ENCODE measurements around the gene ATRX.
"Not testable (repeated sequence)": the region's sequence is repeated elsewhere in the genome, so short reads cannot be mapped to it uniquely, and the experiment has no call there.

Gene ATRX, protein sequence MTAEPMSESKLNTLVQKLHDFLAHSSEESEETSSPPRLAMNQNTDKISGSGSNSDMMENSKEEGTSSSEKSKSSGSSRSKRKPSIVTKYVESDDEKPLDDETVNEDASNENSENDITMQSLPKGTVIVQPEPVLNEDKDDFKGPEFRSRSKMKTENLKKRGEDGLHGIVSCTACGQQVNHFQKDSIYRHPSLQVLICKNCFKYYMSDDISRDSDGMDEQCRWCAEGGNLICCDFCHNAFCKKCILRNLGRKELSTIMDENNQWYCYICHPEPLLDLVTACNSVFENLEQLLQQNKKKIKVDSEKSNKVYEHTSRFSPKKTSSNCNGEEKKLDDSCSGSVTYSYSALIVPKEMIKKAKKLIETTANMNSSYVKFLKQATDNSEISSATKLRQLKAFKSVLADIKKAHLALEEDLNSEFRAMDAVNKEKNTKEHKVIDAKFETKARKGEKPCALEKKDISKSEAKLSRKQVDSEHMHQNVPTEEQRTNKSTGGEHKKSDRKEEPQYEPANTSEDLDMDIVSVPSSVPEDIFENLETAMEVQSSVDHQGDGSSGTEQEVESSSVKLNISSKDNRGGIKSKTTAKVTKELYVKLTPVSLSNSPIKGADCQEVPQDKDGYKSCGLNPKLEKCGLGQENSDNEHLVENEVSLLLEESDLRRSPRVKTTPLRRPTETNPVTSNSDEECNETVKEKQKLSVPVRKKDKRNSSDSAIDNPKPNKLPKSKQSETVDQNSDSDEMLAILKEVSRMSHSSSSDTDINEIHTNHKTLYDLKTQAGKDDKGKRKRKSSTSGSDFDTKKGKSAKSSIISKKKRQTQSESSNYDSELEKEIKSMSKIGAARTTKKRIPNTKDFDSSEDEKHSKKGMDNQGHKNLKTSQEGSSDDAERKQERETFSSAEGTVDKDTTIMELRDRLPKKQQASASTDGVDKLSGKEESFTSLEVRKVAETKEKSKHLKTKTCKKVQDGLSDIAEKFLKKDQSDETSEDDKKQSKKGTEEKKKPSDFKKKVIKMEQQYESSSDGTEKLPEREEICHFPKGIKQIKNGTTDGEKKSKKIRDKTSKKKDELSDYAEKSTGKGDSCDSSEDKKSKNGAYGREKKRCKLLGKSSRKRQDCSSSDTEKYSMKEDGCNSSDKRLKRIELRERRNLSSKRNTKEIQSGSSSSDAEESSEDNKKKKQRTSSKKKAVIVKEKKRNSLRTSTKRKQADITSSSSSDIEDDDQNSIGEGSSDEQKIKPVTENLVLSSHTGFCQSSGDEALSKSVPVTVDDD (N-terminal part only)

DNA sequence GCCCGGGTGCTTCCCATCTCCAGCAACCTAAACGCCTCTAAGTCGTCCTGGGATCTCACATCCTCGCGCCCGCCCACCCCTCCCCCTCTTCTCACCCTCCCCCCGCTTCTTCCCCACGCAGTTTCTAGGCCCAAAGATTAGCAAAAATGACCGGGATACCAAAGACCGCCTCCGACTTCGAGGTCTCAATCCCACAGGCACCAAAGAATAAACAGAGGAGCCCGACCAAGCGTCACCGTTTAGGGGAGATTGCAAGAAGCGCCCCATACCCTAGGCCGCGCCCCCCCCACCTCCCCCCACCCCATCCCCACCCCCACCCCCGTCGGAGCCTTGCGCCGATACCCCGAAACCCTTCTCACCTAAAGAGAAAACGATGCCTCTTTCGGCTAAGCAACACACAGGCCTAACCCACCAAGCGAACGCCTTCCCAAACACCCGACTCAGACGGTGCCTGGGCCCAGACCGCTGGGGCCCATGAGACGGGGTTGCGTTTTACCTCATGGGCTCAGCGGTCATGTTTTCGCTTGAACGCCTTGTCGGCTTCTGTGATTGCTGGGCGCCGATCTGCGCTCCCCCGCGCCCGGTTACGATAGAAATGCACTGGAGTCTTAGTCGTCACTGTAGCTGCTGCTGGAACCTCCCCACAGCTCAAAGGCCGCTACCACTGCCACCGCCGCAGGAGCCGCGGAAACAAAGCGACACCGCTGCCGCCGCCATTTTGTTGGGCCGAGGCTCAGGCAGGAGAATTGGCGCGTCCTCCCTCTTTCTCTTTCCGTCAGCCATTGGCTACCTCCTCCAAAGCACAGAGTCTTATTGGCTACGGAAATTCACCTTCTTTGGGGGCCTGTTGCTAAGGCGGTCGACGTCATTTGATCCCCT, at the start of gene ATRX:
Gene ATRX, minus strand, starts transcription at position 731 of the 879 bp plus-strand sequence. Its CDS starts 215 bp downstream, at position 516.
- H3K4me3 ChIP-seq: peak within 1 kb of the TSS; percentile 39 to 57 (median 51)

DNA sequence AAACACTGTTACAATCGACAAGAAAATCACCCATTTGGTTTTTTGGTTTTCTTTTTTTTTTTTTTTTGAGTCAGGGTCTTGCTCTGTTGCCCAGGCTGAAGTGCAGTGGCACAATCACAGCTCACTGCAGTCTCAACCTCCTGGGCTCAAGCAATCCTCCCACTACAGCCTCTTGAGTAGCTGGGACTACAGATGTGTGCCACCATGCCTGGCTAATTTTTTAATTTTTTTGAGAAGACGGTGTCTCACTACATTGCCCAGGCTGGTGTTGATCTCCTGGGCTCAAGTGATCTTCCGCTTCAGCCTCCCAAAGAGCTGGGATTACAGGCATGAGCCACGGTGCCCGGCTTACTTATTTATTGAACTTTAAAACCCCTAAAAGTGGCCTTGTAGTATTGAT, 45.5 kb upstream of the ATRX start:
- not testable (repeated sequence) for H3K27ac ChIP-seq, H3K4me3 ChIP-seq

More for the DNA sequence above, at the start of gene ATRX:
- peak within 1 kb of the TSS in 20 of 21 experiments; percentile 82 to 94 (median 90) for H3K27ac ChIP-seq

DNA sequence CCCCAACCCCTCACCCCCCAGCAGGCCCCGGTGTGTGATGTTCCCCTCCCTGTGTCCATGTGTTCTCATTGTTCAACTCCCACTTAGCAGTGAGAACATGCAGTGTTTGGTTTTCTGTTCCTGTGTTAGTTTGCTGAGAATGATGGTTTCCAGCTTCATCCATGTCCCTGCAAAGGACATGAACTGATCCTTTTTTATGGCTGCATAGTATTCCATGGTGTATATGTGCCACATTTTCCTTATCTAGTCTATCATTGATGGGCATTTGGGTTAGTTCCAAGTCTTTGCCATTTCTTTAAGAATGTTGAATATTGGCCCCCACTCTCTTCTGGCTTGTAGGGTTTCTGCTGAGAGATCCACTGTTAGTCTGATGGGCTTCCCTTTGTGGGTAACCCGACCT, 36.0 kb upstream of the ATRX start:
- not testable (repeated sequence) for H3K27ac ChIP-seq, H3K4me3 ChIP-seq

DNA sequence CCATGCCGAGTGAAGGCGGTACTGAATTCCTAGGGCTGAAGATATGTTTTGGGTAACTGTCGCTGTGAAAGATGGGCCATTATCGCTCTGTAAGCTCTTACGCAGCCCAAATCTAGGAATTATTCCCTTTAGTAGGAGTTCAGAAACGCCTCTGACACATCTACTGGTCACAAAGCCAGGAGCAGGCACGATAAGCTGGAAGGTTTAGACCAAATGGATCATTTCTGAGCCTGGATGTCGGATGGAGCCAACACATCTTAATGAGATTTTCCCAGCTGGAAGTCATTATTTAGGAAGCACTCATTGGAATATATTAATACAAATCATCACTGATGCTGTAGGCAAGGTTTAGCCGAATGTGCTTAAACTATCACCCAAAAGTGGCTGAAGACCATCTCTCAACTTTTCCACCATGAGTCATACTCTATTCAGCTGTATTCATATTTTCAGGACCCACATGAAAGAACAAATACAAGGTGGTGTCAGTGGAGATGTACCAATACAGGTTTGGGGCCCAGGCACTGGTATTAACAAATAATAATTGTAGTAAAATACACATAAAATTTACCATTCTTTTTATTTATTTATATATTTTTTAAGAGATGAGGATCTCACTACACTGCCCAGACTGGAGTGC, 34.2 kb upstream of the ATRX start:
- H3K4me3 ChIP-seq: no peak overlapping the region
- no peak overlapping the region for H3K27ac ChIP-seq

DNA sequence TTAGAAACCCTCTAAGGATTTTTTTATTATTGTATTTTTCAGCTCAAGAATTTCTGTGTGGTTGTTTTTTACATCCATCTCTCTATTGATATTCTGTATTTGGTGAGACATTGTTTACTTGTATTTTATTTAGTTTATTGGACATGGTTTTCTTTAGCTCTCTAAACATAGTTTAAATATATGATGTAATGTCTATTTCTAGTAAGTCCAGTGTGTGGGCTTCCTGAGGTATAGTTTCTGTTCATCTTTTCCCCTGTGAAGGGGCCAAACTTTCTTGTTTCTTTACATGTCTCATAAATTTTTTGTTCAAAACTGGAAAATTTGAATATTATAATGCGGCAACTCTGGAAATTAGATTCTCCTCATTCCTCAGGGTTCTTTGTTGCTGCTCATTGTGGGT, 28.2 kb upstream of the ATRX start:
- Histone ChIP-seq H3K4me3 (no peak overlapping the region), H3K27ac (no peak overlapping the region)

DNA sequence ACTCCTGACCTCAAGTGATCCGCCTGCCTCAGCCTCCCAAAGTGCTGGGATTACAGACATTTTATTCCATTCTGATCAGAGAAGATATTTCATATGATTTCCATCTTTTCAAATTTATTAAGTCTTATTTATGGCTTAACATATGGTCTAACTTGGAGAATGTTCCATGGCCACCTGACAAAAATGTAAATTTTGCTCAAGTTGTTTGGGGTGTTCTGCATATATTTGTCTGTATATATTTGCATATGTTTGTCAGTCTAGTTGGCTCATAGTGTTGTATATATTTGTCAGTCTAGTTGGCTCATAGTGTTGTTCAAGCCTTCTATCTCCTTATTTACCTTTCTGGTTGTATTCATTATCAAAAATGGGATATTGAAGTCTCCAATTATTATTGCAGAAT, 16.2 kb upstream of the ATRX start:
- Histone ChIP-seq H3K27ac (no peak overlapping the region), H3K4me3 (no peak overlapping the region)

DNA sequence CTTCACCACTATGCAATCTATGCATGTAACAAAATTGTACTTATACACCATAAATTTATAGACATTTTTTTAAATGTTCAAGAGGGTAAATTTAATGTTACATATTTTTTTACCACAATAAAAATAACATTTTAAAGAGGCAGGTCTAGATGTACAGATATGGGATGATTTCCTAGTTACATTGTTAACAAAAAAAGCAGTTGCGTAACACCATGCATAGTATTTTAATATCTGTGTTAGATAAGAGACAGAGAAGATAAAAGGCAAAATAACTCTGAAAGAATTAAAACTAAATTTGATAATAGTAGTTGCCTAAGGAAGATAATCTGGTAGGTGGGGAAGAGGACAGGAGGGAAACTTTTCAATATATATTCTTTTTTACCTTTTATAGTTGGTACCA, 9.1 kb upstream of the ATRX start:
- Histone ChIP-seq H3K4me3 (no peak overlapping the region), H3K27ac (no peak overlapping the region)

DNA sequence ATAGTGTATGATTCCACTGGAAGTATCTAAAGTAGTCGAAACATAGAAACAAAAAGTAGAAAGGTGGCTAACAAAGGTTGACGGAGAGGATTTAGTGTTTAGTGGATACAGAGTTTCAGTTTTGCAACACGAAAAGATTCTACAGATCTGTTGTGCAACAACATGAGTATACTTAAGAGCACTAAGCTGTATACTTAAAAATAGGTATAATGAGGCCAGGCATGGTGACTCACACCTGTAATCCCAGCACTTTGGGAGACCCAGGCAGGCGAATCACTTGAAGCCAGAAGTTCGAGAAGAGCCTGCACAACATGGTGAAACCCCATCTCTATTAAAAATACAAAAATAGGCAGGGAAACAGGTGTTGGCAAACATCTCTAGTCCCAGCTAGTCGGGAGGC, 7.9 kb upstream of the ATRX start:
- no peak overlapping the region for H3K4me3 ChIP-seq
- no peak overlapping the region for H3K27ac ChIP-seq

DNA sequence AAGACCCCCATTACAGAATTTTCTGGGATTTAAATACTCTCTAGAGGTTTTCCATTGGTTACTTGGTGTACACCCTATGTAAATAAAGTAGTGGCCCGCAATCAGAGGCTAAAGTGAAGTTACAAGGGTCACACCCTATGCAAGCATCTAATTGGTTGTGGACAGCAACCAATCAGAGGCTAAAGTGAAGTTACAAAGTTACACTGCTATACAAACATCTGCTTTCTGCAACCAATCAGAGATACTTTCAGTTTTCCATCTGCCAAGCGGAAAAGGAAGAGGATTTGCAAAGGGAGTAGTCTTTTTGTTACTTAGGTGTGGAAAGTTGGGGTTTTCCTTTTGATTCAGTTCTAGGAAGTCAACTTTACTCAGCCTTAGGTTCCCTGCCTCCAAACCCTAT, 2.0 kb upstream of the ATRX start:
- peak overlapping the region in 1 of 7 experiments; percentile 19 for H3K4me3 ChIP-seq
- H3K27ac ChIP-seq: peak overlapping the region in 3 of 21 experiments; percentile 12 to 49 (median 18)

DNA sequence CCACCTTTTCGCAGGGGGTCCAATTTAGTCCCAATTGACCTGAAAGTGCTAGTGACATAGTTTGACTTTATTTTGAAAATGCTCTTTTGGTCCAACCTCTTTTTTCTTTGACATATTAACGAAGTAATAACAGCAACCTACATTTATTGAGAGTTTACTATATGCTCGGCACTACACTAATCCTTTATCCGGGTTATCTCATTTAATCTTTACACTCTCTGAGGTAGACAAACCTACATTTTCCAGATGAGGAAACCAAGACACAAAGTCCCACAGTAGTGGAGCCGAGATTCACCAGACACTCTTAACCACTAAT, 307 bp upstream of the ATRX start:
- Histone ChIP-seq H3K4me3 (peak overlapping the region; percentile 39 to 57 (median 51)), H3K27ac (peak overlapping the region in 18 of 21 experiments; percentile 37 to 94 (median 90))

DNA sequence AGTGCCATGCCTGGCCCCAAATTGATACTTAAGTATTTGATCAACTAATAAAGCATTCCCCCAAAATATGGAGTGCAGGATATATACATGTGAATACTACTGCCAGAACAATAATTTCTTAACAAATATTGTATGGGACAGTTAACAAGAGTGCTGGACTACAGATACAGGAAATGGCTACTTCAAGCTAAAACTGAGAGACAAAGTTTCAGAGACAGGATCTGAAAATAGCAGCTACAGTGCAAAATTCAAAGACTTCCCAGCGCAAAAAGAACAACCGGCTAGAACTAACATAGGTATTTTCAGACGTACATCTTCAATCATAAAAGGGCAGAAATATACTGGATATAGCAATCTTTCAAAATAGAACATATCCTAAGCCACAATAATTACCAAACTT, 6.3 kb downstream of the ATRX start:
- Histone ChIP-seq H3K4me3 (no peak overlapping the region), H3K27ac (no peak overlapping the region)

DNA sequence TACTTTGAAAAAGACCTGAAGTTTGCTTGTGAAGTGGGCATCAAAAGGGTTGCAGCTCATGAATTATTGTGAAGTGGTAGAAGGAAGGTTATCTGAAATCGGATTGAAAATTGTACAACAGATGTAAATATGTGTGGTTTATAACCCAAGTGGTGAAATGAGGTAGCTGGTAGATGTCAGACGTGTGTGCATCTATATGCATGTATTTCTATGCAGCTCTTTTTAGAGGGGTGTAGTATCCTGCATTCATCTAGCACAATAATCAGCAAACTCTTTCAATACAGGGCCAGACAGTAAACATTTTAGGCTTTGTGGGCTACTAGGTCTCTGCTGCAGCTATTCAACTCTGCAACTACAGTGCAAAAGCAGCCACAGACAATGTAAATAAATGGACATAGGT, 9.4 kb downstream of the ATRX start:
- Histone ChIP-seq H3K4me3 (no peak overlapping the region), H3K27ac (no peak overlapping the region)

DNA sequence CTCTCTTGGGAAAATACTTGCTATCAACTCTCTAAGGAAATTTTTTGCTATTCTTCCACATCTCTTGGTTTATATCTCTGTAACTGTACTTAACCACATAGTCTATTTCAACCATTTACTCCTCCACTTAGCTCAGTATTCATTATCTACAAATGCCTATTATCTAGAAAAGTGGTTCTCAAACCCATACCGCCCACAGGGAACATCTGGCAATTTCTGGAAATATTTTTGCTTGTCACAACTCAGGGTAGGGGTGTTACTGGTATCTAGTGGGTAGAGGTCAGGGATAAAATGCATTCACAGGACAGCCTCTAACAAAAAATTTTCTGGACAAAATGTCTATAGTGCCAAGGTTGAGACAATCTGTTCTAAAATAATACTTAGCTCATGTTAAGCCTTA, 14.4 kb downstream of the ATRX start:
- Histone ChIP-seq H3K4me3 (no peak overlapping the region), H3K27ac (no peak overlapping the region)

DNA sequence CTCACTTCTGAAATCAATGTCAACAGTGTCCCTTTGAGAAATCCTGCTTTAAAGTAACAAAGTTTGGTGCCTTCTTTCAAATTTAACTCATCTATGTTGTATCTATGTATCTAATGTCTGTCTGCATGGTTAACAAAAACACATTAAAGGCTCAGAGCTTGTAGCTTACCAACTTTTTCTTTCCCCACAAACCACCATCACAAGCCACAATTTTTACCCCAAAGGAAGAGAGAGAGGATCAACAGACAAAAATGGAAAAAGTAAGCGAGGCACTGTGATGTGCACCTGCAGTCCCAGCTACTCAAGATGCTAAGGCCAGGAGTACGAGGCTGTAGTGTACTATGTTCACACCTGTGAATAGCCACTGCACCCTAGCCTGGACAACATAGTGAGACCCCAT, 17.2 kb downstream of the ATRX start:
- Histone ChIP-seq H3K4me3 (no peak overlapping the region), H3K27ac (no peak overlapping the region)

DNA sequence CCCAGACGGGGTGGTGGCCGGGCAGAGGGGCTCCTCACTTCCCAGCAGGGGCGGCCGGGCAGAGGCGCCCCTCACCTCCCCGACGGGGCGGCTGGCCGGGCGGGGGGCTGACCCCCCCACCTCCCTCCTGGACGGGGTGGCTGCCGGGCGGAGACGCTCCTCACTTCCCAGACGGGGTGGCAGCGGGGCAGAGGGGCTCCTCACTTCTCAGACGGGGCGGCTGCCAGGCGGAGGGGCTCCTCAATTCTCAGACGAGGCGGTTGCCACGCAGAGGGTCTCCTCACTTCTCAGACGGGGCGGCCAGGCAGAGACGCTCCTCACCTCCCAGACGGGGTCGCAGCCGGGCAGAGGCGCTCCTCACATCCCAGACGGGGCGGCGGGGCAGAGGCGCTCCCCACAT, 19.8 kb downstream of the ATRX start:
- not testable (repeated sequence) for H3K27ac ChIP-seq, H3K4me3 ChIP-seq

DNA sequence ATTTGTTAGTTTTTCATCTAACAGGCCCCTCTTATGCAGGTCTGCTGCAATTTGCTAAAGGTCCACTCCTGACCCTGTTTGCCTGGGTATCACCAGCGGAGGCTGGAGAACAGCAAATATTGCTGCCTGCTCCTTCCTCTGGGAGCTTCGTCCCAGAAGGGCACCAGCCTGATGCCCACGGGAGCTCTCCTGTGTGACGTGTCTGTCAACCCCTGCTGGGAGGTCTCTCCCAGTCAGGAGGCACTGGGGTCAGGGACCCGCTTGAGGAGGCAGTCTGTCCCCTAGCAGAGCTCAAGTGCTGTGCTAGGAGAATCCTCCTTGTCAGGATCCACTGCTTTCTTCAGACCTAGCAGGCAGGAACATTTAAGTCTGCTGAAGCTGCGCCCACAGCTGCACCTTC, 30.5 kb downstream of the ATRX start:
- Histone ChIP-seq H3K4me3 (no peak overlapping the region), H3K27ac (no peak overlapping the region)

DNA sequence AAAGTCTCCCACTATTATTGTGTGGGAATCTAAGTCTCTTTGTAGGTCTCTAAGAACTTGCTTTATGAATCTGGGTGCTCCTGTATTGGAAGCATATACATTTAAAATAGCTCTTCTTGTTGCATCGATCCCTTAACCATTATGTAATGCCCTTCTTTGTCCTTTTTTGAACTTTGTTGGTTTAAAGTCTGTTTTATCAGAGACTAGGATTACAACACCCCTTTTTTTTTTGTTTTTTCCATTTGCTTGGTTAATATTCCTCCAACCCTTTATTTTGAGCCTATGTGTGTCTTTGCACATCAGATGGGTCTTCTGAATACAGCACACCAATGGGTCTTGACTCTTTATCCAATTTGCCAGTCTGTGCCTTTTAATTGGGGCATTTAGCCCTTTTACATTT, 32.1 kb downstream of the ATRX start:
- not testable (repeated sequence) for H3K4me3 ChIP-seq, H3K27ac ChIP-seq

DNA sequence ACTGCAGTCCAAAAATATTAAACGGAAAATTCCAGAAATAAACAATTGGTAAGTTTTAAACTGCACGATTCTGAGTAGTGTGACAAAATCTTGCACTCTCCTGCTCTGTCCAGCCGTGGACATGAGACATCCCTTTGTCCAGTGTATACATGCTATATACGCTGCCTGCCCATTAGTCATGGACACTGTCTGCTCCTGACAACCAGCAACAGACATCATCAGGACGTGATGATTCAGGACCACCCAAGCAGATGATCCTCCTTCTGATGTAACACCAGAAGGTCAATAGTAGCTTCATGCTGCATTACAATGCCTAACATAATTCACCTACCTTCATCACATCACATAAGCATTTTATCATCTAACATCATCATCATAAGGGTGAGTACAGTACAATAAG, 36.3 kb downstream of the ATRX start:
- H3K4me3 ChIP-seq: no peak overlapping the region
- H3K27ac ChIP-seq: no peak overlapping the region

DNA sequence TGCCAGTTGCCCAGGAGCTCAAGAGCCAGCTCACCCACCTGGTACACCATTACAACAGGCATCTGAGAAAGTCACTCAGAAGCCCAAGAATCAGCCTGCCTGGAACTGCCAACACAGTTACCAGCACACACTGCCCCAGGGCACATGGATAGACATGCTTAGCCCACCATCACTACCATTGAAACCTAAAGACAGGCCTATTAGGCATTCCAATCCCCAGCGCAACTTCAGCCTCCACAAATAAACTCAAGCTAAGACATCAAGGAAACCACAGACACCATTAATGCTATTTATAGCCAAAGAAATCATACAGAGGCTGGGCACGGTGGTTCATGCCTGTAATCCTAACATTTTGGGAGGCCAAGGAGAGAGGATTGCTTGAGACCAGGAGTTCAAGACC, 42.3 kb downstream of the ATRX start:
- H3K27ac ChIP-seq: no peak overlapping the region

More for the DNA sequence above, 42.3 kb downstream of the ATRX start:
- no peak overlapping the region for H3K4me3 ChIP-seq

Data from skin epidermis (tissue), 12 donors.